HG03520 (cell line): ENCODE measurements around the gene ABHD6.
"Not testable (repeated sequence)": the region's sequence is repeated elsewhere in the genome, so short reads cannot be mapped to it uniquely, and the experiment has no call there.

Experiments
- ATAC-seq: cut with Tn5 transposase; IDR thresholded peaks from one replicate; pipeline ENCODE4 v1.9.1; 2021; ENCODE audit warnings: mild to moderate bottlenecking, moderate library complexity; ENCODE audit not compliant: unreplicated experiment

ABHD6 gene

DNA sequence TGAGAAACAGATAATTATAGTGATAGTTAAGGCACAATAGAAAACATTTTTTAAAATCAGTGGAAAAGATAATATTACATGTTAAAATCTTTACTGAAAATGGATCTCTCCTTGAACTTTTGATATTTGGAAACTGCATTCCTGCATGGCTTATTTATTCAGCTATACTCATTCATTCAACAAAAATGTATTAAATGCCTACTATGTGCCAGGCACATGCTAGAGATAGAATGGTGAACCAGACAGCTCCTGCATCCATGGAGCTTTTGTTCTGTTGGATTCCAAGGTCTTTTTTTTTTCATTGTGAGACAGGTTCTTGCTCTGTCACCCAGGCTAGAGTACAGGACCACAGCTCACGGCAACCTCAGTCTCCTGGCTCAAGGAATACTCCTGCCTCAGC is 99.6 kb downstream of the ABHD6 start:
- ATAC-seq, result no peak

DNA sequence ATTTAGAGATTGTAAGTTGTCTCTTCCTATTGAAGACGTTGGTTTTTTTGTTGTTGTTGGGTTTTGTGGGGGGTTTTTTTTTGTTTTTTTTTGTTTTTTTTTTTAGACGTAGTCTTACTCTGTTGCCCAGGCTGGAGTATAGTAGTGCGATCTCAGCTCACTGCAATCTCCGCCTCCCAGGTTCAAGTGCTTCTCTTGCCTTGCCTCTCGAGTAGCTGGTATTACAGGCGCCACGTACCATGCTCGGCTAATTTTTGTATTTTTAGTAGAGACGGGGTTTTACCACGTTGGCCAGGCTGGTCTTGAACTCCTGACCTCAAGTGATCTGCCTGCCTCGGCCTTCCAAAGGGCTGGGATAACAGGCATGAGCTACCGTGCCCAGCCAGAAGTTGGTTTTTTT is 101.6 kb downstream of the ABHD6 start:
- not testable (repeated sequence) for ATAC-seq

DNA sequence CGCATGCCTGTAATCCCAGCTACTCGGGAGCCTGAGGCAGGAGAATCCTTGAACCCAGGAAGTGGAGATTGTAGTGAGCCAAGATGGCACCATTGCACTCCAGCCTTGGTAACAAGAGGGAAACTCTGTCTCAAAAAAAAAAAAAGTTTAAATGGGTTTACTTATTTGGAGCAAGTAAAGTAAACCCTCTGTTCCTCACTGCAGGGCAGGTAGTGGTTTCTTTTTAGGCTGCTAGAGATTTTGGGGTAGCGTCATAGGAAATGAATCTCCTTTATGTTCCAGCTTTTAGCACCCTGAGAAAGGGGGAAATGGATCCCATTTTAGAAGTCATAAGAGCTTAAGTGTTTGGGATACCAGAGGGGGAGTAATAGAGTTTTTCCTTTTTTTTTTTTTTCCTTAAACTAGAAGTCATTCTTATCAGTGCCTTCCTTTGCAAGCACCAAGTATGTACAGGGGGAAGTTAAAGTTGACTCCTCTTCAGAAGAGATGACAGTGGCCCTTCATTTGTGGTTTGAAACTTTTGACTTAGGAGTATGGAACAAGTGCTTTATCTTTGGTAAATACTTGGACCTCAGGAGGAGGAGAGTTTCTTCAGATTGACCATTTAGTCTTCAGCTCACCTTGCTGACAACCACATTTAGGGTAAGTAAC is 103.1 kb downstream of the ABHD6 start:
- ATAC-seq, result no peak

DNA sequence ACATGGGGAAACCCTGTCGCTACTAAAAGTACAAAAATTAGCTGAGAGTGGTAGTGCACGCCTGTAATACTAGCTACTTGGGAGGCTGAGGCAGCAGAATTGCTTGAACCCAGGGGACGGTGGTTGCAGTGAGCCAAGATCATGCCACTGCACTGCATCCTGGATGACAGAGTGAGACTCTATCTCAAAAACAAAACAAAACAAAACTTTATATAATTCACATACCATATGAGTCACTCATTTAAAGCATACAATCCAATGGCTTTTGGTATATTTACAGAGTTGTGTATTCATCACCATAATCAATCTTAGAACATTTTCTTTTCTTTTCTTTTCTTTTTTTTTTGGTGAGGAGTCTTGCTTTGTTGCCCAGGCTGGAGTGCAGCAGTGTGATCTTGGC is 103.8 kb downstream of the ABHD6 start:
- ATAC-seq, result no peak

DNA sequence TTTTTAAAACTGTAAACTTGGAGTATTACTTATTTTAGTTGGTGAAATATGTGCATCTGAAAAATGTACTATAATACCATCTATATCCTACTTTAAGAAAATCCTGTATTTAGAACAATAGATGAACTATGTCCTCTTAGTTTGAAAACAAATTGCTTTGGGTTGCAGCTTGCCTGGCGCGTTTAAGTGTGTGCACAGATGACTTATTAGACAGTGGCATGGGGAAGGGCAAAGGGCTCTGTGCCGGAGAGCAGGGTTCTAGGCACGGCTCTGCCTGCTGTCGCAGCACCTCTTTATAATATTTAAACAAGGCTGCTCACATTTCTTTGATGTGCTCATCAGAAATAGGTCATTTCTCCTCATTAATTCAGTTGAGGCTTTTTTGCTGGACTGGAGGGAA is 105.1 kb downstream of the ABHD6 start:
- ATAC-seq, result no peak
